Liver (tissue), 3 donors: ENCODE results near the gene ACTL8.

Experiments used
- ATF3 ChIP-seq: IDR thresholded peaks from 2 replicates; pipeline ENCODE4 v1.6.1; 2016; ENCODE audit warnings: antibody characterized with exemption
- CTCF ChIP-seq: fragments of 150-350 bp; IDR thresholded peaks from 2 replicates; pipeline ENCODE4 v1.5.1; 2017; ENCODE audit warnings: improper control_type of control experiment, low read depth, low read length; ENCODE audit not compliant: missing input control
- EGR1 ChIP-seq, 2 donors: IDR thresholded peaks; 2 replicates each; pipeline ENCODE4 v1.6.1; 2016 to 2018; ENCODE audit warnings: antibody characterized with exemption in 2 of 2, low read depth in 2 of 2
- GABPA ChIP-seq, 2 donors: IDR thresholded peaks in 1 of 2; conservative IDR thresholded peaks in 1 of 2; 2 replicates each; pipeline ENCODE4 v1.6.1; 2016; ENCODE audit warnings: antibody characterized with exemption in 2 of 2, mild to moderate bottlenecking in 1 of 2, moderate library complexity in 1 of 2
- MAX ChIP-seq: IDR thresholded peaks from 2 replicates; pipeline ENCODE4 v1.6.1; 2016; ENCODE audit warnings: antibody characterized with exemption
- RAD21 ChIP-seq, 2 donors: IDR thresholded peaks; 2 replicates each; pipeline ENCODE4 v1.6.1; 2016; ENCODE audit warnings: antibody characterized with exemption in 2 of 2, mild to moderate bottlenecking in 2 of 2
- REST ChIP-seq: IDR thresholded peaks from 2 replicates; pipeline ENCODE4 v1.6.1; 2016; ENCODE audit warnings: antibody characterized with exemption, mild to moderate bottlenecking
- YY1 ChIP-seq: IDR thresholded peaks from 2 replicates; pipeline ENCODE4 v1.6.1; 2016; ENCODE audit warnings: antibody characterized with exemption, mild to moderate bottlenecking
- ZBTB33 ChIP-seq: IDR thresholded peaks from 2 replicates; pipeline ENCODE4 v1.6.1; 2016; ENCODE audit warnings: antibody characterized with exemption
- donor health status: healthy.
- donor health status: healthy.

- TF ChIP-seq GABPA (IDR thresholded peaks at IDR 0.05 in 1 of 2, conservative IDR thresholded peaks at IDR 0.05 in 1 of 2): no peak
- TF ChIP-seq CTCF: no peak
- no peak for TF ChIP-seq RAD21 (IDR thresholded peaks at IDR 0.05)
- TF ChIP-seq YY1: no peak
- no peak for TF ChIP-seq MAX
- TF ChIP-seq REST: no peak
- TF ChIP-seq EGR1 (IDR thresholded peaks at IDR 0.05; ENCODE audit: low read depth in 2 of 2): no peak
- TF ChIP-seq ATF3: no peak
- TF ChIP-seq ZBTB33: no peak
Observed at GRCh38 chr1:17791055-17791390, 35.9 kb downstream of the ACTL8 start.
